HEK293 (cell line): ENCODE measurements around the gene CYBA.

Source experiments
- CTCF ChIA-PET: fragments of 350-600 bp; formaldehyde crosslinking; extraction: SDS; loops from one replicate; lab custom pipeline; 2021; ENCODE audit warnings: antibody characterized with exemption; lab: Yijun Ruan, JAX
- POLR2A ChIA-PET: fragments of 300-600 bp; formaldehyde crosslinking; extraction: SDS; loops from one replicate; lab custom pipeline; 2020; ENCODE audit warnings: antibody characterized with exemption, inconsistent platforms; lab: Yijun Ruan, JAX
- H3K27ac ChIP-seq: fragments of 200-500 bp; sonication (Bioruptor generic); 2 replicates; pipeline ENCODE4 v1.5.1; 2014; ENCODE audit warnings: low read depth, low read length, control low read depth, inconsistent platforms; ENCODE audit errors: extremely low read depth
- H3K36me3 ChIP-seq, 2 experiments: fragments of 200-500 bp in 1 of 2; sonication (Bioruptor generic) in 1 of 2; 1 replicate in 1 of 2; 2 replicates in 1 of 2; pipeline ENCODE4 v1.5.1; 2014 to 2017; ENCODE audit warnings: inconsistent platforms in 2 of 2, low read length in 2 of 2; ENCODE audit not compliant: control insufficient read depth in 2 of 2, insufficient read depth in 1 of 2
- H3K4me1 ChIP-seq: fragments of 200-500 bp; sonication (Bioruptor generic); 2 replicates; pipeline ENCODE4 v1.5.1; 2014; ENCODE audit warnings: mild to moderate bottlenecking, low read length, inconsistent platforms; ENCODE audit not compliant: control insufficient read depth, insufficient read depth
- H3K4me3 ChIP-seq: 2 replicates; pipeline ENCODE4 v1.5.1; 2011; ENCODE audit warnings: low read depth, mild to moderate bottlenecking, control low read depth, low read length, moderate library complexity
- H3K9me3 ChIP-seq: fragments of 200-500 bp; sonication (Bioruptor generic); 2 replicates; pipeline ENCODE4 v1.5.1; 2014; ENCODE audit warnings: low read depth, low read length, inconsistent platforms; ENCODE audit not compliant: control insufficient read depth, insufficient read depth
- EGR2 ChIP-seq: fragments of 450-650 bp; formaldehyde crosslinking; IDR thresholded peaks from 2 replicates; pipeline ENCODE4 v1.5.1; 2016; ENCODE audit warnings: low read depth, missing biosample characterization, missing genetic modification characterization
- FEZF1 ChIP-seq: fragments of 450-650 bp; formaldehyde crosslinking; IDR thresholded peaks from 2 replicates; pipeline ENCODE4 v1.5.1; 2016; ENCODE audit warnings: missing biosample characterization, missing genetic modification characterization
- HOXC10 ChIP-seq: sonication (generic); formaldehyde crosslinking; IDR thresholded peaks from 2 replicates; pipeline ENCODE4 v1.8.1; 2023; ENCODE audit warnings: mild to moderate bottlenecking, missing genetic modification reagents
- KLF1 ChIP-seq: fragments of 450-650 bp; formaldehyde crosslinking; IDR thresholded peaks from 2 replicates; pipeline ENCODE4 v1.5.1; 2016; ENCODE audit warnings: missing biosample characterization, missing genetic modification characterization
- KLF16 ChIP-seq: fragments of 450-650 bp; formaldehyde crosslinking; IDR thresholded peaks from 2 replicates; pipeline ENCODE4 v1.5.1; 2017; ENCODE audit warnings: missing biosample characterization, missing genetic modification characterization
- REST ChIP-seq: fragments of 450-650 bp; formaldehyde crosslinking; IDR thresholded peaks from 2 replicates; pipeline ENCODE4 v1.5.1; 2016; ENCODE audit warnings: missing biosample characterization, missing genetic modification characterization
- SCRT2 ChIP-seq: fragments of 450-650 bp; formaldehyde crosslinking; IDR thresholded peaks from 2 replicates; pipeline ENCODE4 v1.5.1; 2016; ENCODE audit warnings: missing biosample characterization, missing genetic modification characterization
- SP2 ChIP-seq: fragments of 450-650 bp; formaldehyde crosslinking; IDR thresholded peaks from 2 replicates; pipeline ENCODE4 v1.5.1; 2016; ENCODE audit warnings: missing biosample characterization, missing genetic modification characterization
- SP3 ChIP-seq: fragments of 450-650 bp; formaldehyde crosslinking; IDR thresholded peaks from 2 replicates; pipeline ENCODE4 v1.5.1; 2016; ENCODE audit warnings: missing biosample characterization, missing genetic modification characterization
- TCF7L2 ChIP-seq: IDR thresholded peaks from 2 replicates; pipeline ENCODE4 v1.6.1; 2011; ENCODE audit warnings: low read depth, mild to moderate bottlenecking, inconsistent platforms, low read length, moderate library complexity, borderline replicate concordance
- TRIM28 ChIP-seq: IDR thresholded peaks from 2 replicates; pipeline ENCODE4 v1.6.1; 2011; ENCODE audit warnings: low read length, control low read depth, borderline replicate concordance
- ZBTB17 ChIP-seq: fragments of 450-650 bp; formaldehyde crosslinking; IDR thresholded peaks from 2 replicates; pipeline ENCODE4 v1.5.1; 2016; ENCODE audit warnings: missing biosample characterization, missing genetic modification characterization
- ZIC2 ChIP-seq: fragments of 450-650 bp; formaldehyde crosslinking; IDR thresholded peaks from 2 replicates; pipeline ENCODE4 v1.5.1; 2016; ENCODE audit warnings: missing biosample characterization, missing genetic modification characterization
- ZNF274 ChIP-seq, 2 experiments: fragments of 200-500 bp in 1 of 2; fragments of 450-650 bp in 1 of 2; sonication (Bioruptor generic) in 1 of 2; formaldehyde crosslinking in 1 of 2; IDR thresholded peaks; 2 replicates each; pipeline versions ENCODE4 v1.5.1 to v1.6.1; 2014 to 2016; ENCODE audit warnings: borderline replicate concordance in 1 of 2, inconsistent platforms in 1 of 2, low read length in 1 of 2, missing biosample characterization in 1 of 2, missing genetic modification characterization in 1 of 2
- ZNF302 ChIP-seq: fragments of 450-650 bp; formaldehyde crosslinking; IDR thresholded peaks from 2 replicates; pipeline ENCODE4 v1.5.1; 2016; ENCODE audit warnings: missing biosample characterization, missing genetic modification characterization, low read depth
- ZNF488 ChIP-seq: fragments of 450-650 bp; formaldehyde crosslinking; IDR thresholded peaks from 2 replicates; pipeline ENCODE4 v1.5.1; 2016; ENCODE audit warnings: missing biosample characterization, missing genetic modification characterization
- ZNF510 ChIP-seq: fragments of 450-650 bp; formaldehyde crosslinking; IDR thresholded peaks from 2 replicates; pipeline ENCODE4 v1.5.1; 2018; ENCODE audit warnings: mild to moderate bottlenecking, missing genetic modification characterization, missing biosample characterization; ENCODE audit not compliant: insufficient replicate concordance
- ZNF623 ChIP-seq: fragments of 450-650 bp; formaldehyde crosslinking; IDR thresholded peaks from 2 replicates; pipeline ENCODE4 v1.5.1; 2016; ENCODE audit warnings: missing biosample characterization, missing genetic modification characterization
- ZNF645 ChIP-seq: fragments of 450-650 bp; formaldehyde crosslinking; IDR thresholded peaks from 2 replicates; pipeline ENCODE4; 2016; ENCODE audit warnings: missing biosample characterization, missing genetic modification characterization
- ZNF768 ChIP-seq: fragments of 450-650 bp; formaldehyde crosslinking; IDR thresholded peaks from 2 replicates; pipeline ENCODE4 v1.5.1; 2018; ENCODE audit warnings: missing biosample characterization, mild to moderate bottlenecking, missing genetic modification characterization

The CYBA gene

GRCh38 chr16:88617268-88618031, 33.4 kb downstream of the CYBA start (continued):
- TF ChIP-seq KLF1 (tag by site-specific recombination) (peak; percentile 71), ZNF768 (tag by site-specific recombination) (no peak), ZNF623 (tag by site-specific recombination) (no peak), ZBTB17 (tag by site-specific recombination) (peak; percentile 61; the same call in 1 of the 2 replicates), FEZF1 (tag by site-specific recombination) (peak; percentile 50; the same call in 1 of the 2 replicates), ZNF645 (tag by site-specific recombination) (no peak), SP3 (tag by site-specific recombination) (0 out of 2 replicates have a peak, but pooled peaks have one; percentile 16)

GRCh38 chr16:88616736-88617135, 34.1 kb downstream of the CYBA start:
- H3K4me3 ChIP-seq: no peak overlapping the region
- ChIA-PET POLR2A (interaction anchor here (1.1 kb wide), 1 partner anchor 47 kb away, joined by 9 read pairs; the partner anchor contains the start of gene ZC3H18), CTCF (interaction anchor here (0.5 to 1.1 kb wide), 2 partner anchors 8 to 16 kb away, joined by 5 to 6 read pairs; no protein-coding TSS in a partner anchor)
- H3K27ac ChIP-seq: no peak overlapping the region
- H3K9me3 ChIP-seq: no peaks in the 10 kb centered on the region
- H3K36me3 ChIP-seq: peaks cover 7 to 63% of the 10 kb centered on the region in 2 experiments; a peak in 2 of 3 replicates
- TF ChIP-seq ZNF488 (tag by site-specific recombination) (no peak), SP2 (tag by site-specific recombination) (no peak), ZNF274 (IDR thresholded peaks at IDR 0.05; ENCODE audit: low read length) (no peak), ZNF274 (tag by site-specific recombination; IDR thresholded peaks at IDR 0.05; ENCODE audit: borderline replicate concordance) (no peak), SCRT2 (tag by site-specific recombination) (no peak), ZNF510 (tag by site-specific recombination) (no peak), TRIM28 (no peak), ZIC2 (tag by site-specific recombination) (0 out of 2 replicates have a peak, but pooled peaks have one; percentile 20), ZNF302 (no peak)
- no peaks in the 10 kb centered on the region for H3K4me1 ChIP-seq

- H3K9me3 ChIP-seq: no peaks in the 10 kb centered on the region
- no peak overlapping the region for H3K4me3 ChIP-seq
- CTCF ChIA-PET: interaction anchor here (0.5 kb wide), 1 partner anchor 9 kb away, joined by 6 read pairs; no protein-coding TSS in a partner anchor
- TF ChIP-seq REST (tag by site-specific recombination) (no peak), HOXC10 (CRISPR knock-in tag) (no peak), TCF7L2 (no peak), KLF16 (tag by site-specific recombination) (no peak), EGR2 (tag by site-specific recombination) (no peak)
- peaks cover 7 to 65% of the 10 kb centered on the region in 2 experiments; a peak in 2 of 3 replicates for H3K36me3 ChIP-seq
- no peaks in the 10 kb centered on the region for H3K4me1 ChIP-seq
- POLR2A ChIA-PET: no interaction called here
- no peak overlapping the region for H3K27ac ChIP-seq
These were observed 34.5 kb downstream of the CYBA start for GRCh38 chr16:88616320-88616719.
